Right lung (tissue), 5 donors: Measurements from ENCODE around the gene SNX9. TPM values are rescaled to one million over a fixed set of nuclear protein-coding genes. Genes with fewer than 3 reads are reported as not detected.

Experiments used
- DNase-seq, 2 donors: peaks; one replicate each; pipeline ENCODE4 v3.0.0-alpha.2; 2013
- polyA plus RNA-seq, 5 donors: library from polyadenylated mRNA; unstranded; fragments of 120-200 nt; gene quantifications; one replicate each; pipeline versions ENCODE4 v1.2.1 to v1.2.3, GENCODE V29; 2013; ENCODE audit warnings: inconsistent platforms in 1 of 5, low replicate concordance in 1 of 5; ENCODE audit not compliant: insufficient read length in 5 of 5, insufficient read depth in 1 of 5

Gene SNX9
- polyA plus RNA-seq, 5 donors: 36.2 to 46.5 (median 37.8) TPM

- DNase-seq: no peak
These were observed 154.2 kb downstream of the SNX9 start for GRCh38 chr6:157977176-157977804.

GRCh38 chr6:157978021-157978783, 155.2 kb downstream of the SNX9 start:
- no peak for DNase-seq

GRCh38 chr6:157980288-157981131, 157.5 kb downstream of the SNX9 start:
- no peak for DNase-seq

GRCh38 chr6:157981132-157981394, 158.0 kb downstream of the SNX9 start:
- no peak for DNase-seq

GRCh38 chr6:157981395-157982101, 158.5 kb downstream of the SNX9 start, which contains the start of gene SYNJ2:
Gene SYNJ2, plus strand, starts transcription at chr6:157981863. Its CDS starts 99 bp downstream, at chr6:157981962.
- DNase-seq: peak; percentile 55 to 57

GRCh38 chr6:157982102-157982562, 159.1 kb downstream of the SNX9 start:
- no peak for DNase-seq

- no peak for DNase-seq
These were observed 159.7 kb downstream of the SNX9 start for GRCh38 chr6:157982563-157983405.

GRCh38 chr6:157983406-157984119, 160.5 kb downstream of the SNX9 start:
- no peak for DNase-seq

- no peak for DNase-seq
These were observed 161.1 kb downstream of the SNX9 start for GRCh38 chr6:157984128-157984527.

- no peak for DNase-seq
These were observed 161.7 kb downstream of the SNX9 start for GRCh38 chr6:157984686-157985225.

GRCh38 chr6:157985378-157986155, 162.5 kb downstream of the SNX9 start:
- DNase-seq: no peak

- DNase-seq: no peak
These were observed 165.0 kb downstream of the SNX9 start for GRCh38 chr6:157987788-157988699.

- DNase-seq: no peak
These were observed 165.6 kb downstream of the SNX9 start for GRCh38 chr6:157988700-157989063.

GRCh38 chr6:157989541-157990289, 166.7 kb downstream of the SNX9 start:
- DNase-seq: no peak

- no peak for DNase-seq
These were observed 167.4 kb downstream of the SNX9 start for GRCh38 chr6:157990321-157991066.

GRCh38 chr6:157991067-157991432, 168.0 kb downstream of the SNX9 start:
- DNase-seq: no peak

GRCh38 chr6:157993076-157993475, 170.0 kb downstream of the SNX9 start:
- no peak for DNase-seq
